DOHH2 (cell line): Measurements from ENCODE around the gene SHROOM1.
A peak's percentile ranks its signal among the peaks of the same experiment; 100 is the strongest.

Source experiments
- EZH2phosphoT487 ChIP-seq: fragments of 200-600 bp; sonication (generic); IDR thresholded peaks from 2 replicates; pipeline ENCODE4 v1.6.1; 2017; ENCODE audit warnings: borderline replicate concordance, mild to moderate bottlenecking, antibody characterized with exemption, low read length, moderate library complexity, mixed read lengths
- TF ChIP-seq, protein P1 (sequence below): fragments of 200-600 bp; sonication (generic); IDR thresholded peaks from one replicate; pipeline ENCODE4 v1.5.1; 2014; ENCODE audit warnings: antibody characterized with exemption, mild to moderate bottlenecking, low read depth, low read length; ENCODE audit not compliant: poor library complexity, severe bottlenecking

- TF ChIP-seq, protein P1, sequence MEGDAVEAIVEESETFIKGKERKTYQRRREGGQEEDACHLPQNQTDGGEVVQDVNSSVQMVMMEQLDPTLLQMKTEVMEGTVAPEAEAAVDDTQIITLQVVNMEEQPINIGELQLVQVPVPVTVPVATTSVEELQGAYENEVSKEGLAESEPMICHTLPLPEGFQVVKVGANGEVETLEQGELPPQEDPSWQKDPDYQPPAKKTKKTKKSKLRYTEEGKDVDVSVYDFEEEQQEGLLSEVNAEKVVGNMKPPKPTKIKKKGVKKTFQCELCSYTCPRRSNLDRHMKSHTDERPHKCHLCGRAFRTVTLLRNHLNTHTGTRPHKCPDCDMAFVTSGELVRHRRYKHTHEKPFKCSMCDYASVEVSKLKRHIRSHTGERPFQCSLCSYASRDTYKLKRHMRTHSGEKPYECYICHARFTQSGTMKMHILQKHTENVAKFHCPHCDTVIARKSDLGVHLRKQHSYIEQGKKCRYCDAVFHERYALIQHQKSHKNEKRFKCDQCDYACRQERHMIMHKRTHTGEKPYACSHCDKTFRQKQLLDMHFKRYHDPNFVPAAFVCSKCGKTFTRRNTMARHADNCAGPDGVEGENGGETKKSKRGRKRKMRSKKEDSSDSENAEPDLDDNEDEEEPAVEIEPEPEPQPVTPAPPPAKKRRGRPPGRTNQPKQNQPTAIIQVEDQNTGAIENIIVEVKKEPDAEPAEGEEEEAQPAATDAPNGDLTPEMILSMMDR, result peak; percentile 9
- TF ChIP-seq EZH2phosphoT487, result no peak
These were observed 28.3 kb downstream of the SHROOM1 start for GRCh38 chr5:132802044-132802684.
